Glutamatergic neuron (in vitro differentiated cells): ENCODE results near the gene DDX25. TPM values are rescaled to one million over a fixed set of nuclear protein-coding genes. Genes with fewer than 3 reads are reported as not detected.
A peak's percentile ranks its signal among the peaks of the same experiment; 100 is the strongest.
"Not testable (repeated sequence)": the region's sequence is repeated elsewhere in the genome, so short reads cannot be mapped to it uniquely, and the experiment has no call there.

Experiments used
- DNase-seq: peaks from one replicate; pipeline ENCODE4 v3.0.0; 2022
- H3K27ac Mint-ChIP-seq: one replicate; pipeline ENCODE4 v1.8.0; 2020; ENCODE audit warnings: mild to moderate bottlenecking, mixed read lengths, inconsistent platforms; ENCODE audit not compliant: unreplicated experiment
- H3K27me3 Mint-ChIP-seq: one replicate; pipeline ENCODE4 v1.8.0; 2020; ENCODE audit warnings: mild to moderate bottlenecking, moderate library complexity, mixed read lengths, inconsistent platforms; ENCODE audit not compliant: unreplicated experiment
- H3K36me3 Mint-ChIP-seq: one replicate; pipeline ENCODE4 v1.8.0; 2020; ENCODE audit warnings: mild to moderate bottlenecking, mixed read lengths, inconsistent platforms; ENCODE audit not compliant: unreplicated experiment
- H3K4me1 Mint-ChIP-seq: one replicate; pipeline ENCODE4 v1.8.0; 2020; ENCODE audit warnings: mild to moderate bottlenecking, low read depth, mixed read lengths, inconsistent platforms; ENCODE audit not compliant: unreplicated experiment
- H3K4me3 Mint-ChIP-seq: one replicate; pipeline ENCODE4 v1.8.0; 2020; ENCODE audit warnings: mild to moderate bottlenecking, mixed read lengths, inconsistent platforms; ENCODE audit not compliant: unreplicated experiment
- H3K9me3 Mint-ChIP-seq: one replicate; pipeline ENCODE4 v1.8.0; 2020; ENCODE audit warnings: mild to moderate bottlenecking, moderate library complexity, mixed read lengths, inconsistent platforms; ENCODE audit not compliant: unreplicated experiment
- CTCF ChIP-seq: fragments of 200-600 bp; sonication (generic); IDR thresholded peaks from one replicate; pipeline ENCODE4 v1.5.0; 2021; ENCODE audit not compliant: partially characterized antibody, unreplicated experiment
- long read RNA-seq: library from polyadenylated mRNA; unstranded; transcript quantifications from one replicate; pipeline ENCODE4 v2.0.0, GENCODE V29; 2020; ENCODE audit not compliant: unreplicated experiment
- total RNA-seq: library from RNA; stranded (reverse); fragmentation: NEBNext Ultra II Directional; extraction: Animal tissue kit (Norgen Biotek cat#: 25700); gene quantifications from one replicate; pipeline ENCODE4 v1.2.1, GENCODE V29; 2021; ENCODE audit not compliant: unreplicated experiment

DDX25 gene
- 11.3 TPM for total RNA-seq
- long read RNA-seq, full-length matches to known transcripts: 8 of 9 reads
- long read RNA-seq, partial matches to known transcripts: 0 of 9 reads
- long read RNA-seq, other reads (novel, unspliced or antisense): 1 of 9 reads

- Mint-ChIP-seq H3K4me3 (peak within 1 kb of the TSS; percentile 88), H3K4me1 (peaks cover 6% of the 10 kb centered on the region), H3K27me3 (no peaks in the 10 kb centered on the region), H3K36me3 (peaks cover 8% of the 10 kb centered on the region), H3K9me3 (peaks cover 8% of the 10 kb centered on the region), H3K27ac (peak within 1 kb of the TSS; percentile 24)
- DNase-seq: peak; percentile 88
- no peak for TF ChIP-seq CTCF
Measured at GRCh38 chr11:125903711-125904659, at the start of gene DDX25. TSS of gene DDX25 (plus strand) at chr11:125904508. CDS start at chr11:125904518, 10 bp downstream.

GRCh38 chr11:125857670-125858069, 46.6 kb upstream of the DDX25 start:
- H3K9me3 Mint-ChIP-seq, H3K4me1 Mint-ChIP-seq, DNase-seq, H3K4me3 Mint-ChIP-seq, H3K27me3 Mint-ChIP-seq, H3K27ac Mint-ChIP-seq: not testable (repeated sequence)
- H3K36me3 Mint-ChIP-seq: peaks cover 16% of the 10 kb centered on the region

- not testable (repeated sequence) for DNase-seq, H3K36me3 Mint-ChIP-seq, H3K27ac Mint-ChIP-seq, H3K4me1 Mint-ChIP-seq, H3K9me3 Mint-ChIP-seq, H3K4me3 Mint-ChIP-seq, H3K27me3 Mint-ChIP-seq
Measured at GRCh38 chr11:125862786-125863185, 41.5 kb upstream of the DDX25 start.

GRCh38 chr11:125865354-125865753, 39.0 kb upstream of the DDX25 start:
- not testable (repeated sequence) for DNase-seq, H3K36me3 Mint-ChIP-seq, H3K27me3 Mint-ChIP-seq, H3K27ac Mint-ChIP-seq, H3K4me1 Mint-ChIP-seq, H3K9me3 Mint-ChIP-seq, H3K4me3 Mint-ChIP-seq

- H3K36me3 Mint-ChIP-seq: no peaks in the 10 kb centered on the region
- peaks cover 5% of the 10 kb centered on the region for H3K27me3 Mint-ChIP-seq
- TF ChIP-seq CTCF: no peak
- H3K4me1 Mint-ChIP-seq: no peaks in the 10 kb centered on the region
- no peak overlapping the region for H3K27ac Mint-ChIP-seq
- no peak overlapping the region for H3K4me3 Mint-ChIP-seq
- H3K9me3 Mint-ChIP-seq: peaks cover 6% of the 10 kb centered on the region
- DNase-seq: no peak
Measured at GRCh38 chr11:125869521-125869920, 34.8 kb upstream of the DDX25 start.

GRCh38 chr11:125871391-125872137, 32.7 kb upstream of the DDX25 start:
- H3K9me3 Mint-ChIP-seq: peaks cover 3% of the 10 kb centered on the region
- no peak overlapping the region for H3K4me3 Mint-ChIP-seq
- H3K27ac Mint-ChIP-seq: no peak overlapping the region
- no peaks in the 10 kb centered on the region for H3K36me3 Mint-ChIP-seq
- peaks cover 2% of the 10 kb centered on the region for H3K27me3 Mint-ChIP-seq
- DNase-seq: peak; percentile 38
- peak; percentile 15 for TF ChIP-seq CTCF
- H3K4me1 Mint-ChIP-seq: no peaks in the 10 kb centered on the region
